Head of caudate nucleus (tissue), 42 donors: ENCODE data around the gene AMACR.
"Not testable (repeated sequence)": the region's sequence is repeated elsewhere in the genome, so short reads cannot be mapped to it uniquely, and the experiment has no call there.

ENCODE experiments used
- DNase-seq, 42 donors: peaks; one replicate each; pipeline versions ENCODE4 v3.0.0 to v3.0.0-alpha.2; 2020 to 2021; ENCODE audit warnings: mixed read lengths in 7 of 42
- intact Hi-C: fragments of 100-400 bp; cut with DNase I; formaldehyde crosslinking; loops from one replicate; pipeline ENCODE4 v1.15.0; 2022

Gene AMACR

DNA sequence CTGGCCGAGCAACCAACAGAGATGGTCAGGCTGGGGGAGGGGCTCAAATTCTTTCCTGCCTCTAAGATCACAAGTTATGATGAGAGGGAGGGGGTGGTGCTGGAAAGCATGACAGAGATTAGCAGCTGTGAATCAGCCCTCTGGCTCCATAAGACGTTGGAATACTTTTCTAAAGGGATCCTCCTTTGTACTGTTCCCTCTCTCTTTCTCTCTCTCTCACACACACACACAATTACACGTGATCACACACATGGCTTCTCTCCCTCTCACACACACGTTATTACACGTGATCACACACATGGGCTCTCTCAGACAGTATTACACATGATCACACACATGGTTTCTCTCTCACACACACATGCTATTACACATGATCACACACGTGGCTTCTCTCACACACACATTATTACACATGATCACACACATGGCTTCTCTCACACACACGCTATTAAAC is 23.2 kb downstream of the AMACR start, which contains the start of gene SLC45A2:
TSS of gene SLC45A2 (minus strand) at position 23 of the 454 bp plus-strand sequence. CDS start 110 bp downstream, outside the sequence.
- intact Hi-C loops, result no loop called here
- no peak for DNase-seq

DNA sequence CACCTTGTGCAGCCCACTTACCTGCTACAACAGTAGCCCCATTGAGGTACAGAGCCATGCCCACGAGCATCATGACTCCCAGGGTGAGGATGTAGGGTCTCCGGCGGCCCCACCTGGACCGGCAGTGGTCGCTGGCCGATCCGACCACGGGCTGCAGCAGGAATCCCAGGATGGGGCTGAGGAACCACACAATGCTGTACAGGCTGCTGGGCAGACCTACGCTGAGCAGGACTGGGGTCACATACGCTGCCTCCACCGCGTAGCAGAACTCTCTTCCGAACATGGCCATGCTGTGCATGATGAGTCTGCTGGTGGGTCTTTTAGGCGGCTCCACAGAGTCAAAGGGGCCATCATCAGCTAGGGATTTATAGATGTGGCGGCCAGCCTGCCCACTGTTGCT is 23.7 kb downstream of the AMACR start:
- intact Hi-C loops, result no loop called here
- no peak for DNase-seq

DNA sequence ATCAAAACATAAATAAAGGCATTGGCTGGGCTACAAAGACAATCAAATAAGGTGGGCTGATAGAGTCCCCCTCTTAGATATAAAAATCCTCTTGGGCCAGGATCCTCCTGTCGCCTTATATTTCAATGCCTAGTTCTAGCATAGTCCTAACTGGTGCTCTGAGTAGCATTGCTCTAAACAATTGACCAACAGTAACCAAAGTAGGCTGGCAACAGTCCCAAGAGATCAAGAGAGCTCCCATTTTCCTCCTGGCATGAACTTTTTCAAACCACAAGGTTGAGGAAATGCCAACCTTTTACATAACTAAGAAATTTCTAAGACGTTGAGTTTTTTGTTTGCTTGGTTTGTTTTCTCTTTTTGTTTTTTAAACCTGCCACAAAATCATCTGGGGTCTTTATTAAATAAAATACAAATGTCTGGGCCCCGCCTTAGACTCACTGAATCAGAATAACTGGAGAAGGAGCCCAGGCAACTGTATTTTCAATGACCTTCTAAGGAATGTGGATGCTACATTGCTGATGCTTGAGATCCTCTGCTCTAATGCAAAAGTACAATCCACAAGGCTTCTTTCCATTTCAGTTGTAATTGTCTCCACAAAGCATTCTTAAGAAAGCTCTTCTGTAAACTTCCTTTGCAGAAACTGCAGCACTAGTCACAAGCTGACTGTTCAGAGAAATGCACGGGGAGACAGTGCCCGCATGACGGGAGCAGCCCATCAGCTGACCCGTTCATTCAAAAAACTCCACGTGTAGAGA is 26.3 kb downstream of the AMACR start:
- DNase-seq, result no peak
- intact Hi-C loops, result no loop called here

DNA sequence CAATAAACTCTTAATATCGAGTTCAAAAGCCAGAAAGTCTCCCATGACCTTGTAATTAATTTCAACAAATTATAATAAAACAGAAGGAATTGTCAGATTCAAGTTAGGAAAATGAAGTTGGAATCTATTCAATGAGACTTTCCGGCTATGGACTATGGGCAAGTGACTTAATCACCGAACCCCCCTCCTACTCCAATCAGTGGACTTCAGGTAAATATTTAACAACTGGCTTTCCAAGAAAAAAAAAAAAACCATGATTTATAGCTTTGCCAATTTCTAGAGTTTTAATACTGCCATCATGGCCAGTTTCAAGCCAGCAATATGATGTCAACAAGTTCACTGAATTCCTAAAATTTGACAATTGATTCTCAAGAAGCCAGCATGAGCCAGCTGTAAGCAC is 27.8 kb downstream of the AMACR start:
- intact Hi-C loops, result no loop called here
- DNase-seq, result no peak

DNA sequence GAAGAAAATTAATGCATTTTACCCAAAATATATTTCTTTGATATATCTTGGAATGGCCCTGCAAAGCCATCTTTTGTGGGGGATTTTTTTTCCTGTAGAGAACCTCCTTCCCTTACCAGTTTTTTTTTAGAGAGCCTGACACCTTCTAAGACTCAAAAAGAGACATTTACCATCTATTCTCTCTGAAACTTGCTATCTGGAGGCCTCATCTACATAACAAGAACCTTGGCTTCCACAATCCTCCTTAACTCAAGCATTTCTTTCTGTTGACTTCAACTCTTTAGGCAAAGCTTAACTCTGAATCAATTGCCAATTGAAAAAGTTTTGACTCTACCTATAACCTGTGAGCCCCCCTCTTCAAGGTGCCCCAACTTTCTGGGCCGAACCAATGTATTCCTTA is 29.5 kb downstream of the AMACR start:
- intact Hi-C loops, result no loop called here
- DNase-seq, result no peak

DNA sequence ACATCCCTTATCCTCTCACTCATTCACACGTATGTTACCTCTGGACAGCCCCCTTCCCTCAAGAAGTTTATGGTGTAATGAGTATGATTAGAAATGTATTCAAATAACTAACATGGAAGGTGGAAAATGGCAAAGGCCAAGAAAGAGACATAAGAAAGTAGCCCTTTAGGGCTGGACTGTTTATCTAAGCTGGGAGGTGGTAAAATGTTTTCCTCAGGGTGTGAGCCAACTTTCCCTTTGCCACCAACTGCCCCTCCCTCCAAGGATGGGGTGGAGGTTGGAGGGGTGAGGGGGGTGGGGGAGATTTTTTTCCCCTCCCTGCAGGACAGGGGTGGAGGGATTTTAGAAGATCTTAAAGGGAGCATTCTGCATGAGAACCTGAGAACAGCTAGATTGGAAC is 31.5 kb downstream of the AMACR start:
- no peak for DNase-seq

DNA sequence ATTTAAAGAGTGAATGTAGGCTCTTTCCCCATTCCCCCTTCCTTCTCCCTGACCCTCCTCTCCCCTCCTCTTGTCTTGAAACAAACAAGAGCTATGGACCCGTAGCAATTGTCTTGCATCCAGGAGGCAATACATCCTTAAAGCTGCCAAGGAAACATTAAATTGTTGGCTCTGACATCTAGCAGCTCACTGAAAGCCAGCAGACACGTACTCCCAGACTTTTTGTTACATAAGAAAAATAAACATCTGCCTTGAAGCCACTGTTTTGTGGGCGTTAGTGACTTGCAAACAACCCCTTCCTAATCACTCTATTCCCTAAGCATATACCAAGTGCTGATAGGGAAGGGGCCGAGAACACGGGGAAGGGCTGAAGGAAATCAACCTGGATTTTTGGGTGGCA is 32.0 kb downstream of the AMACR start:
- intact Hi-C loops, result no loop called here
- no peak for DNase-seq

More for the DNA sequence above, 31.5 kb downstream of the AMACR start:
- intact Hi-C loops, result no loop called here

DNA sequence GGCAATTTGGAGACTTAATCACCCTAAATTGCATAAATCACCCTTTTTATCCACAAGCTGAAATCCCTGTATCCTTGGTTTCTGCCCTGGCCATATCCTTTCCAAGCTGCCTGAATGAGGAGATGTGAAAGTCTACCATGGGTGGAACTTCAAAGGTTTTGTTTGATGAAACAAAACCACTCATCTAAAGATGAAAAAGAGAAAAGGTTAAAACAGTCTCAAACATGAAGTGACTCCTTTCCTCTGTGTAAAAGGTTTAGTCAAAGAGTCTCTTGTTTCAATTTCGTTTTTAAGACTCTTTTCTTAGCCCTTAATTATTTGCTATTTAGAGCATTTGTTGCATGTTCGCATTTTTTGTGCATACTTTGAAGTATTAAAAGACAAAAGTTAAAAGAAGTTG is 34.6 kb downstream of the AMACR start:
- intact Hi-C loops, result no loop called here
- no peak for DNase-seq

DNA sequence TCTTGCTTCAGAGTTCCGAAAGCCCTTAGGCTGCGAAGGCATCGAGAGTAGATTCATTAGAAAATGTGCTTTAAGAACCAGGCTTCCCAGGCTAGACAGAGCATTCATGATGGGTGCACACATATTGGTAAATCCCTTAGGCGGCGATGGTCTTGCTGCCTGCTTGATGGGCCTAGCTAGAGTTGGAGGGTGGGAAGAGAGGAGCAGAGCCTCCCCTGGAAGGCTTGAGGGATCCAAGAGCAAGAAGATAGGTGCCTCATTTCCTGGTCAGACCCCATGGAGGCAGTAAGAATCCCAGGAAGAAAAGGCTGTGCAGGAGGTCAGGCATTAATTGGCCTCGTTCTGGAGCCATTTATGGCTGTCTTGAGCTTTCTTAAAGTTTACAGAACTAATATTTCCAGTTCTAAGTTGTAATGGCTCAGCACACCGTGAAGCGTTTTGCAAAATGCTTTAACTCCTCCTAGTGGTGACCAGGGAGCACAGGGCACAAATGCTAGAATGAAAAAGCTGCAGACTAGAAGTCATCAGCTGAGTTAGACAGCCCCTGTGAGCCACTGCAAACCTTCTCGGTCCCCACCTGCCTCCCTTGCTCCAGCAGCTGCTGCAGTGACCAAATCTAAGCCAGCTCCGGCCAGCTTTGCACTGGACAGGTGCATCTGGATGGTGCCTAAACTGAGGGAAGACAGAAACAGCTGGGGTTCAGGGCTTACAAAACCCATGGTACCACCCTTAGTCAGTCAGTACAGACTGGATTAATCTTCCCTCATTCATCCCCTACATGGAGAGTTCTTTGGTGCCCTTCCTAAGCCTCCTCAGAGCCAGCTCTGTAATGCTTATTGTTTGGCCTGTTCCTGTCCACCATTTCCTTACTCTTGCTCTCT is 38.0 kb downstream of the AMACR start:
- intact Hi-C loops, result no loop called here
- DNase-seq, result peak in 28 of 42 donors; percentile 2 to 60 (median 22)

DNA sequence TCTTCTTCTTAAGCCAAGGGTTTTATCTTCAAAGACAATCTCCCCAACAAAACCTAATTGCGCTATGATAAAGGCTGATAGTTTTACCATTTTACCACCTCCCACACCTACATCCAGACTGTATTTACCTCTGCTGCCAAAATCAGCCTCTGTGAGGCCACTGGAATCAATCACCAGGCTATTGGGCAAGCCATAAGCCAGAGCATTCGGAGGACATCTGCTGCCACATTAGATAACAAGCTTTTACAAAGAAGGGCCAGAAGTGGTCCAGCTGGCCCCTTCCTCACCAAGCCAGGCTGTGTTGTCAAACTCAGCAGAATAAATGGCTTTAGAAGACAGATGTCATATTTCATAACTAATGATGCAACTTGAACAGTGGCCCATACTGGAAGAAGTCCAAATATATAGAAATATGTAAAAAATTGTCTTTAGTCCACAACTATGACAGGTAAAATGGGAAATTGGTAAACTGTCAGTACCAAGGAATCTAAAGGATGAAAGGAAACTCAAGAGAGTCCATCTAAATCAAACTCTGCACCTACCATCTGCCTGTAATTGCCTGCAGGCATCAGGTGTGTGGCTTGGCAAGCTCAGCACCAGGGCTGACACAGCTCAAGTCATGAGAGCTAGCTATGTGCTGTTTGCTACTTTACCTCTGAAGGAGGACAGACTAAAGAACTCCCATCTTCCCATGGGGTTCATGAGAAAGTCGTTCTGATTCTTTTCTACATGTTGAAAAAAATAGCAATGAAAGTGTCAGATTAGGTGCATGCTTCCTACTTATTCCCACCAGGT is 39.4 kb downstream of the AMACR start:
- intact Hi-C loops, result no loop called here
- no peak for DNase-seq

DNA sequence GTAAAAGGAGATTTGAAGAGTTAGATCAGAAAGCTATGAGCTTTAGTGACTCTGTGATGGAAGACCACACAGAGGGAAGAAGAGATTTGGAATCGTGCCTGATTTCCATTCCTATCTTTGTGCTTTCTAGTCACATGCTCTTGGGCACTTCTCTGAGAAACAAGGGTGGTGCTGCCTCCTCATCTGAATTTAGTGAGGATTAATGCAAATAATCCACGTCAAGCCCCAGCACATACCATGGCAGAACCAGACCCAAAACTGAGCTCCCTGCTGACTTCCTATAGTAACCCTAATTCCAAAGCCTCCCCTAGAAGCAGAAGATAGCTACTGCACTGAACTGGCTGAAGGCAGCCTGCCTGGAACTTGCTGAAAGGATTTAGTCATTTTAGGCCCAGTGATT is 41.0 kb downstream of the AMACR start:
- intact Hi-C loops, result no loop called here
- no peak for DNase-seq

DNA sequence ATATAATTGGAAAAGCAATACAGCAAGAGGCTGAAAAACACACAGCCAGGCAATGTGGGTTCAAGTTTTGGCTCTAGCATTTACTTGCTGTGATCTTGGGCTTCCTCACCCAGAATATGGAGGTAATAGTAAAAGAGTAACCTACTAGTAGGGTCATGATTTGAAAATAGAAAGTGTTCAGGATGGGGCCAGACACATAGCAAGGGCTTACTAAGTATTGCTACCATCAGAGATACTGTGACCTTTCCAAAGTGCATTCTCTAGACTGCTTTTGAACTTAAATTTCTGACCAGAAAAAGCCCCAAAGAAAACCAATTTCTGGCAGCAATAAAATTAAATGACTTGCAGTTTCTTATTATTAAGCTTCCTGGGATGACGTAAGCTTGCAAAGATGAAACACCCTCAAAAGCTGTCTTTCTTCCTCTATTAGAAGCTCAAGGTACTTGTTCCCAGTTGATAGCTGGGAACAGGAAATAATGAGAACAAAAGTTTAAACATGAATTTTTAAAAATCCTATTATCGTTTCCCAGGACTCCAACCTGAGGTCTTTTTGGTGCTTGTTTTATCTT is 43.6 kb downstream of the AMACR start:
- DNase-seq, result no peak
- intact Hi-C loops, result no loop called here

DNA sequence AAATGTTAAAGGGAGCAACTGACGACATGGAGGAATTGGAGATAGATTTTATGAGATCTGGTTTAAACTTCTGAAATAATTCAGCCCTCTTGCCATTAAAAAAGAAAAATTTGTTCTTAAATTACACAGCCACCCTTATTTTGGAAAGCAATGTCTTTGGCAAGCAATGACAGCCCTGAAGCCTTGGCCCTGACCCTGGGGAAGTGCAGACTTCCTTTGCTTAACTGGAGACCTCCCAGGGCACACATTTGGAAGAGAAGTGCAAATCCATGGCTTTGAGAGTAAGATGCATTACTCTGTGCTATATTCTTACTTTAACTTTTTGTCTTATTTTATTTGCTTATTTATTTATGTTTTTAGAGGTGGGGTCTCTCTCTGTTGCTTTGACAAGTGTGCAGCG is 49.7 kb downstream of the AMACR start:
- no peak for DNase-seq
- intact Hi-C loops, result no loop called here

DNA sequence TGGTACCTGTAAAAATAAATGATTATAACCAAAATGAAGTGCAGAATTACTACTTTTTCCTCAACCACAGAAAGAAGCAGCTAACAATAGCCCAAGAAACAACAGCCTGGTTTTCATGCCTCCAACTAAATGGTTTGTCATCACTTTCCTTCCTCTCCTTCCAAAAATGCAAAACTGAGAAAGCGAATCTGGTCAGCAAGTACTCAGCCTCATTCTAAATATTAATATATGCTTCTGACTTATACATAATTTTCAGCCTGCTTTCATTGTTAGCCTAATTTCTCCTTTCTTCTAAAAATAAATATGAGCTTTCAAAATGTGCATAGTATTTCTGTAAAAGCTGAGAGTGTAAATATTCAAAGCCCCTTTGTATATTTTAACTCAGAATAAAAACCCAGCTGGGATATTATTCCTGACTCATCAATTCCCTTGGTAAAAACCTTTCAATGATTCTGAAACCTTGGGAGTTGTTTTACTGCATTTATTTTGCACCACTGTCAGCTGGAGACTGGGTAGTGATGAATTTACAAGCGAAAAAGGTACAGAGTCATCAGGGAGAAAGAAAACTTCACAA is 50.2 kb downstream of the AMACR start:
- no peak for DNase-seq
- intact Hi-C loops, result no loop called here

DNA sequence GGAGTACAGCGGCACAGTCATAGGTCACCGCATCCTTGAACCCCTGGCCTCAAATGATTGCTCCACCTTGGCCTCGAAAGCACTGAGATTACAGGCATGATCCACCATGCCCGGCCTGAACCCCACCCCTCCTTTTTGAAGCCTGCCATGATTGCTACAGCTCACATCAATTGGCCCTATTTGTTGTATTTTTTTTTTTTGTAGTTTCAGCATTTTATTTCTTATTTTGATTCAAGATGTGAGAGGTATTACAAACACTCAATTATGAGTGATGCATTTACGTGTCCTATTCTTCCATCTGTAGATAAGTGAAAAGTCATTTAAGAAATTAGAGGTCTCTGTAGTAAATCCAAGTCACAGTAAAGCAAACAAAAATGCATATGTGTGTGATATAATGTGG is 55.7 kb downstream of the AMACR start:
- DNase-seq, result not testable (repeated sequence)

DNA sequence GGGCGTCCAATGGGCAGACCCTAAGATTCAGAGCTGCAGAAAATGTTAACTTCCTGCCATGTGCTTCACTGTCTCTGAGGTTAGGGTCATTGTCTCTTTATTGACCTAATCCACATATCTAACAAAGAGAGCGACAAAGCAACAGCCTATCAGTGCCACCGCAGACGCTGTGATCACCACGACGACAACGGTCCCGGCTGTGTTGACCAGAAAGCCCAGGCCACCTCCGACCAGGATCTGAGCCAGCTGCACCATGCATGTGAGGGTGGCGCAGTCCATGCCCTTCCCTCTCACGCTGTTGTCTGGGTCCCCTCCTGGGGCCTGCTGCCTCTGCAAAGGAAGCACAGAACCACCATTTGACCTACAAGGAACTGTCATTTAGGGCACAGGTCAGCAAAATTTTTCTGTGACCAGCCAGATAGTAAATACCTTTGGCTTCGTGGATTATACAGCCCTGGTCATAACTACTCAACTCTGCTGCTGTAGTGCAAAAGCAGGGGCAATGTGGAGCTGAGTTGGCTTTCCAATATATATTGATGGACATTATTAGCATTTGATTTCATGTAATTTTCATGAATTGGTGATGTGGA is 63.2 kb downstream of the AMACR start:
- intact Hi-C loops, result no loop called here
- DNase-seq, result no peak

More for the DNA sequence above, 55.7 kb downstream of the AMACR start:
- intact Hi-C loops, result not testable (repeated sequence)

DNA sequence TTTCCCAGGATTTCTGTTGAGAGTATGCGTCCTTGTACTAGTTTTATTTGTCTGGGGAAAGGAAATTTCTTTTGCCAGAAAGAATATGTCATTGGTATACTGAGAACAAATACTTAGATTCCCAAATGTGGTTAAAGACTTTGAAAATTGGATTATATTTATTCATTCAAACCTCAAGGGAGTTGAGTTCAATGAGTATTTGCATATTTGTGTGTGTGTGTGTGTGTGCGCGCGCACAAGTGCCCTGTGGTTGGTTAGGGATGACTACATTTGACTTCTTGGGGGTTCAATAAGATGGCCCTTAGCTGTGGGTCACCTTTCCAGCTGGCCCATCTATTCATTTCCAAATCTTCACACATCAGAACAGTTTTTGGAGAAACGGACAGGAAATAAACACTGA is 66.8 kb downstream of the AMACR start:
- DNase-seq, result no peak
- intact Hi-C loops, result no loop called here

DNA sequence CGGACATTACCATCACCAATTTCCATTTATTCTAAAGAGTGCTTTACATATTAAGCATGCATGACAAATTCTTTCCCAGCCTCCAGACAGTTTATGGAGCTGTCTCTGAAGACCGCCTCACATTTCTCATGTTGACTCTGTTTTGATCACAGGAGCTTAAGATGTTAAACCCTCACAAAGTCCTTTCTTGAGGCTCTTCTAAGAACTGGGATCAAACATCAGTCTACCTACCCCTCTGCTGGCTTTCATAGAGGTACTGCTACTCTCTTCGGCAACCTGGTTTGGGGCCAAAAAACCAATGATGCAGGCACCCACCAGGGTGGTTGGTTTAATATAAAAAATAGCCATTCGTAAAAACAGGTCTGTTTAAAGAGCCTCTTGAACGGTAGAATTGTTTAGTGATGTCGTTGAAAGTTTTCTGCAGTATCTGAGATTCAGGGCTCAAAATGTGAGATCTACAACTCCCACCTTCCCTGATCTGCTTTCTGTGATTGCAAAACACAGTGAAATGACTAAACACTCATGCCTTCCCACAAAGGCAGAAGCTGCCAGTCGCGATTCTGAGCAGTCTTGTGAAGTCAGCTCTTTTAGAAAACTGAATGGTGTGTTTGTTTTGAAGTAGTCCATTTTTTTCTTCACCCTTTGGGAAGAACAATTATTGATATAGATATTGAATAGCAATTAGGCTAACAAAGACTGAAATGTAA is 68.1 kb downstream of the AMACR start:
- intact Hi-C loops, result loop anchor here (10.0 kb wide), 1 partner anchor 505 kb away; no protein-coding TSS in a partner anchor

More for the DNA sequence above, 68.1 kb downstream of the AMACR start:
- peak in 17 of 42 donors; percentile 11 to 74 (median 32) for DNase-seq
